GM19463 (cell line): Measurements from ENCODE around the gene KLHDC4.
"Not testable (repeated sequence)": the region's sequence is repeated elsewhere in the genome, so short reads cannot be mapped to it uniquely, and the experiment has no call there.

ENCODE experiments used
- ATAC-seq: cut with Tn5 transposase; IDR thresholded peaks from one replicate; pipeline ENCODE4 v1.9.1; 2021; ENCODE audit warnings: mild to moderate bottlenecking, moderate library complexity; ENCODE audit not compliant: unreplicated experiment

The KLHDC4 gene

DNA sequence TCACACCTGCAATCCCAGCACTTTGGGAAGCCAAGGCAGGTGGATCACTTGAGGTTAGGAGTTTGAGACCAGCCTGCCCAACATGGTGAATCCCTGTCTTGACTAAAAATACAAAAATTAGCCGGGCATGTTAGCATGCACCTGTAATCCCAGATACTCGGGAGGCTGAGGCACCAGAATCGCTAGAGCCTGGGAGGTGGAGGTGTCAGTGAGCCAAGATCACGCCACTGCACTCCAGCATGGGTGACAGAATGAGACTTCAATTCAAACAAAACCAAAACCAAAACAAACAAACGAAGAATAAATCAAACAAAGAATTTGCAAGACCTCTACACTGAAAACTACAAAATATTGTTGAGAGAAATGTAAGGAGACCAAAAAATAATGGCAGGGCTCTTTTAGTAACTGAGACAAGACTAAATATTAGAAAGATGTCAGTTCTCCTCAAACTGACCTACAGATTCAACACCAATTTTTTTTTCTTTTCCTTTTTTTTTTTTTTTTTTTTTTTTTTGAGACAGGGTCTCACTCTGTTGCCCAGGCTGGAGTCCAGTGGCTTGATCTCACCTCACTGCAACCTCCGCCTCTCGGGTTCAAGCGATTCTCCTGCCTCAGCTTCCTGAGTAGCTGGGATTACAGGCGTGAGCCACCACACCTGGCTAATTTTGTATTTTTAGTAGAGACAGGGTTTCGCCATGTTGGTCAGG lies 23.1 kb upstream of the KLHDC4 start:
- not testable (repeated sequence) for ATAC-seq

DNA sequence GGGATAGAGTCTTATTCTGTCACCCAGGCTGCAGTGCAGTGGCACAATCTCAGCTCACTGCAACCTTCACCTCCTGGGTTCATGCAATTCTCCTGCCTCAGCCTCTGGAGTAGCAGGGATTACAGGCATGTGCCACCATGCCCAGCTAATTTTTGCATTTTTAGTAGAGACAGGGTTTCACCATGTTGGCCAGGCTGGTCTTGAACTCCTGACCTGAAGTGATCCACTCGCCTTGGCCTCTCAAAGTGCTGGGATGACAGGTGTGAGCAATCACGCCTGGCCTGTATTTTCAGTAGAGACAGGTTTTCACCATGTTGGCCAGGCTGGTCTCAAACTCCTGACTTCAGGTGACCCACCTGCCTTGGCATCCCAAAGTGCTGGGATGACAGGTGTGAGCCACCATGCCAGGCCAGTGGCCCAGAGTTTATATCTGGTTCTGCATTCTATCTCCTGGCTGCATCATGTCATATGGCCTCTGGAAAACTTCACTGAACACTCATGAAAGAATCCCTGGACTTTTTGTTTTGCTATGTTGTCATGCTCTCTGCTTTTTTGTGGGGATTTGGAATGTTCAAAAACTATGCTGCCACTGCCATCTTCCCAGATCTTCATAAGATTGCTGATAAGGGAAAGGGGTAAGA lies 21.8 kb upstream of the KLHDC4 start:
- ATAC-seq, result not testable (repeated sequence)

DNA sequence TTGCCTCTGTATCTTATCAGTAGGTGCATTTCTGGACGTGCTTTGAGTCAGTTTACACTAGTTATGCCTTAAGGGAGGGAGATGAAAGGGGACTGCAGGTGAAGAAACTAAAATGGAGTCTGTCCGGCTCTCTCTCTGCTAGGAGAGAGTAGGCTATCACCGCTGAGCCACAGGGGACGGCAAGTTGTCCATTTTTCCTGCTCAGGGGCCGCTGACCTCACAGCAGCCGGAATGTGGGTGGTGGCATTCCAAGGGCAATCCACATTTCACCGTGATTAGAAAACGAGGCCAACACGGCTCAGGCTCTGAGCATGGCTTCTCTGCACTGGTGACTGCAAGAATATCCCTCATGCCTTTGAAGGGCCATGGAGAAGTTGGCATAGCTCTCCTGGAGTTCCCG lies 19.0 kb upstream of the KLHDC4 start:
- ATAC-seq, result no peak

DNA sequence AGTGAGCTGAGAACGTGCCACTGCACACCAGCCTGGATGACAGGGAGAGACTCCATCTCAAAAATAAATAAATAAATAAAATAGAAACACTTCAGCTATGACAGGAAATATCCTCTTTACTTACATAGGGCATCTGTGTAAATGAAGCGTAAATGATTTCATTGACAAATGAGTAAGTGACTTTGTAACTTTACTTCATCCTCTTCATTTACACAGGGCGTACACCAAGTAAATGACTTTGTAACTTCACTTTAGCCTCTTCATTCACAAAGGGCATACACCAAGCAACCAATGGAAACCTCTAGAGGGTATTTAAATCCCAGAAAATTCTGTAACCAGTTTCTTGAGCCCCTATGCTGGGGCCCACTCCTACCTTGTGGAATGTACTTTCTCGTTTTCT lies 16.2 kb upstream of the KLHDC4 start:
- ATAC-seq, result no peak

DNA sequence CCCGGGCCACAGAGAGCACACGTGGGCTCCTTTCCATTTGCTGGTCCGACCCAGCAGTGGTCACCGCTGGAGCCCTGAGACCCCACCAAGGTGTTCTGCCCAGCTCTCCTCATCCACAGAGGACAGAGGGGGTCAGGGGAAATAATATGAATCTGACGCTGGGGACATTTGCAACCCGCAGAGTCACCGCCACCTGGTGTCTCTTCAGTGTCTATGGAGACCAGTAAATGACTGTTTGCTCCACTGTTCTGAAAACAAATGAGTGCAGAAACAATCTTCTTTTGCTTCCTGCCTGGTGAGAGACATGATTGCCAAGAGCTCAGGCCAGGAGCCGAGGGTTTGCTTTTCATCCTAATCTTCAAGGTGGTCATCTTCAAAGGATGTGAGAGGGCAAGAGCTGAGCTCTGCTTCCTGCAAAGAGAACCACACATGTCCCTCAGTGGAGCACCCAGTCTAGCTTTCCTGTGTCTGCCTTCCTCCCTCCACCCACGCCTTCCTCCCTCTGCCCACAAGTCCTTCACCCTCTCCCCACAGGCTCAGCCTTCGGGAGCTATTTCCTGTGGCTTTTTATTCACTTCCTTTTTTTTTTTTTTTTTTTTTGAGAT lies 14.7 kb upstream of the KLHDC4 start:
- ATAC-seq, result no peak

DNA sequence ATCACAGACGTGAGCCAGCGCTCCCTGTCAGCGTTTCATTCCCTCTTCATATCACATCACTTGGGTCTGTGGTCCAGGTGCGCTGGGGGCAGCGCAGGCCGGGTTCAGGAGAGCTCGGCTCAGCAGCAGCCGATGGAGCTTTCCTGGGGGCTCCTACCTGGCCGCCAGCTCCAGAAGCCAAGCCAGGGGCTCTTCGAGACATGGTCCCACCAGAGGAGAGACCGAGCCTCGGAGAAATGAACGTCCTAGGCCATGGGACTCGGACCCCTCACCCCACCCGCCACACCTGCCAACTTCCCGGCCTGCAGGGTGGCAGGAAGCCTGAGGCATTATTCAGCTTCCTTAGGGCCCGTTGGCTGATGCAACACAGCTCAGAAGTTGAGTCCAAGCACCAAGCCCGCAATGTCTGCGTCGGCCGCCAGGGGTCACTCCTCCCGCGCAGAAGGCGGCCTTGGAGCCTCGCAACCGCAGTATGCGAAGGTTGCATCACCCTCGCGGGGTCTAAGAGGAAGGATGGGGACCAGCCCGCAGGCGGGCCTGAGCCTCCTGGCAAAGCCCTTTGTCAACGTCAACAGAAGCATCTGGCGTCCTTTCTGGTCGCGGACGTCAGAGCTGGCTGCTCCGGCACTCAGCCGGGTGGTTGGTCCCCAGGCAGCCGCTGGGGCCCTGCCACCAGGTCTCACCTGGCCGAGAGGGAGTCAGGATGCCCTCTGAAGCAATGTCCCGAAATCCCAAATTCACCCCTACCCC lies 13.2 kb upstream of the KLHDC4 start:
- peak; percentile 35 for ATAC-seq

DNA sequence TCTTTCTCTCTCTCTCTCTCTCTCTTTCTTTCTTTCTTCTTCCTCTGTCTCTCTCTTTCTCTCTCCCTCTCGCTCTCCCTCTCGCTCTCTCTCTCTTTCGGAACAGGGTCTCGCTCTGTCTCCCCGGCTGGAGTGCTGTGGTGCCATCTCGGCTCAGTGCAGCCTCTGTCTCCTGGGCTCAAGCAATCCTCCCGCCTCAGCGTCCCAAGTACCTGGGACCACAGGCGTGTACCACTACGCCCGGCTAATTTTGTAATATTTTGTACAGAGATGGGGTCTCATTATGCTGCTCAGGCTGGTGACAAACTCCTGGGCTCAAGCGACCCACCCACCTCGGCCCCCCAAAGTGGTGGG lies 12.7 kb upstream of the KLHDC4 start:
- ATAC-seq, result no peak

DNA sequence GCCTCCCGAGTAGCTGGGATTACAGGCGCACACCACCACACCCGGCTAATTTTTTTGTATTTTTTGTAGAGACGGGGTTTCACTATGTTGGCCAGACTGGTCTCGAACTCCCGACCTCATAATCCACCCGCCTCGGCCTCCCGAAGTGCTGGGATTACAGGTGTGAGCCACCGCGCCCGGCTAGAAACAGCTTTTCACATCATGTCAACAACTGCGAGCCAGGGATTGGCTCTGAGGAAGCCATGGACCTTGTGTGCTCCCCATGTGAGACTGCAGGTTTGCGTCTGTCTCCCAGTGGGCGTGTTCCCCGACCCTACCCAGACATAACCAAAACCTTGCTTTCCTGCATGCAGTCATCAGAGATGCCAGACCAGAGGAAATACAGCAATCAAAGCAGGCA lies 8.1 kb upstream of the KLHDC4 start:
- ATAC-seq, result not testable (repeated sequence)

DNA sequence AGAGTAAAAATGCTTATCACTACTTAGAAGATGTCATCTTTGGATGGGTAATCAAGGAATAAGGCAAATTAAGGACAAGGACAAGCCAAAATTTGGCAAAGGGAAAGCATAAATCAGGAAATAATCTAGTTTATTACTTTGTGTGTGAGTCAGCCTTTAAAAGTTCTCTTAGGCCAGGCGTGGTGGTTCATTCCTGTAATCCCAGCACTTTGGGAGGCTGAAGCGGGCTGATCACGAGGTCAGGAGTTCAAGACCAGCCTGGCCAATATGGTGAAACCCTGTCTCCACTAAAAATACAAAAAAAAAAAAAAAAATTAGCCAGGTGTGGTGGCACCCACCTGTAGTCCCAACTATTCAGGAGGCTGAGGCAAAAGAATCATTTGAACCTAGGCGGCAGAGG lies 1.7 kb upstream of the KLHDC4 start:
- ATAC-seq, result not testable (repeated sequence)

DNA sequence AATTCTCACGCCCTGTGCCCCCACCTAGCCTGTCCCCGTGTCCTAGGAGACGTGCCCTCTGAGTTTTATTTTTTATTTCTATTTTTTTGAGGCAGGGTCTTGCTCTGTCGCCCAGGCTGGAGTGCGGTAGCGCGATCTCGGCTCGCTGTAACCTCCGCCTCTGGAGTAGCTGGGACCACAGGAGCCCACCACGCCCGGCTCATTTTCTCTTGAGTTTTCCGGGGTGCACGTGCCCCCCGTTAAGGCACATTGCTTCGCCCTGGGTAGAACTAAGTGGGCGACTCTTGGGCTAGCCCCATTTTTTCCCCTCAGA lies 655 bp upstream of the KLHDC4 start:
- no peak for ATAC-seq

DNA sequence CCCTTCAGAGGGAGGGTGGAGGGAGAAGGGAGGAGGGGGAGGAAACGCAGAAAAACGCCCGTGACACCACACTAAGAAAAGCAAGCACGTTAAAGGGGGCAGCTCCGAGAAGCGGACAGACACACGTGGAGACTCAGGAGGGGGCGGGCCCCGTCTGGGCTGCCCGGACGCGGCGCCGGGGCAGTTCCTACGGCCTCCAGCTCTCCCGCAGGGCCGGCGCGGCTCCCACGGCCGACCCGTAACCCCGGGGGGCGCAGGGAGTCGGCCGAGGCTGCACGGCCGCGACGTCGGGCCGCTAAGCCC lies 362 bp downstream of the KLHDC4 start:
- ATAC-seq, result peak; percentile 38

DNA sequence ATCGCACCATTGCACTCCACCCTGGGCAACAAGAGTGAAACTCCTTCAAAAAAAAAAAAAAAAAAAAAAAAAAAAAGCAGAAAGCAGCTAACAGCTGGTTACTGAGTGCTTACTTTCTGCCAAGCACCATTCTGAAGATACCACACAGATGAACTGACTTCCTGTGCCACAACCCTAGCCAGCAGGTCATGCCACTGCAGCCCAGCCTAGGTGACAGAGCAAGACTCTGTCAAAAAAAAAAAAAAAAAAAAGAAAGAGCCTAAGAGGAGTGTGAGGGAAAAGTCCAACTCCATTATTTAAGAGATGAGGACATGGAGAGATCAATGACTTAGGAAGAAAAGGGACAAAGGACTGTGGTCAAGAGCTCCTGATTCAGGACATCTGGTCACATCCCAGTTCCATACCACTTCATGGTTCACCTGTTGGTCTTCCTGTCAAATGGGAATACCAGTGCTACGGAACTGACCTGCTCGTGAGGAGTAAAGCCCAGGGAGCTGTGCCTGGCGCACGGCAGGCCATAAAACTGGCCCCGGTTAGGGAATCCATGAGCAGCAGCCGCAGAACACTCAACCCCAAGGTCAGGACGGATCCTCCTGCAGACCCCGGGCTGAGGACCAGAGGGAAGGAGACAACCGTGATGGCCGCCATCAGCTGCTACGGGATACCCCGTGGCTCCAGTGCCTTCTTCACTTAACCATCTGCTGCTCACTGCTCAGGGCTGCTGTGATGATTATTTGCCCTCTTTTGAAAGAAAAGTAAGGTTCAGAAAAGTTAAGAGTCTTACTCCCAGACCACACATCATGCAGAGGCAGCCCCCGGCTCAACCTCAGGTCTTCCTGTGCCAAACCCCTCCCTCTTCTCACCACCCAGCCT lies 950 bp downstream of the KLHDC4 start:
- no peak for ATAC-seq

DNA sequence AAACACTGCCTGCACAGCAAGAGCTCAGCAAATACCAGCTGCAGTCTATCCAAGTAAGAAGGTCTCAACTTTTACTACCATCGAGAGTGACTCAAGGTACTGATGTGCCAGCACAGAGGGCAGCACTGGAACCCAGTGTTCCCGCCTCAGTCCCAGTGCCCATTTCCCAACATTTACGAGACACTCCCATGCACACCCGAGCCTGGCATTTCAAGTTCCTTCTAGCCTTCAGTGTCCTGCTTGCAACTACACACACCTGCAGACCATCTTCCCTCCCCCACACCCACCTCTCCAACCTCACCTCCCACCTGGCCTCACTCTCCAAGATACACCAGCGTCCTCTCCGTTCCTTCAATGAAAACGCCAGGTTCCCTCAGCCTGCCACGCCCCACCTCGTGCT lies 3.2 kb downstream of the KLHDC4 start:
- no peak for ATAC-seq

DNA sequence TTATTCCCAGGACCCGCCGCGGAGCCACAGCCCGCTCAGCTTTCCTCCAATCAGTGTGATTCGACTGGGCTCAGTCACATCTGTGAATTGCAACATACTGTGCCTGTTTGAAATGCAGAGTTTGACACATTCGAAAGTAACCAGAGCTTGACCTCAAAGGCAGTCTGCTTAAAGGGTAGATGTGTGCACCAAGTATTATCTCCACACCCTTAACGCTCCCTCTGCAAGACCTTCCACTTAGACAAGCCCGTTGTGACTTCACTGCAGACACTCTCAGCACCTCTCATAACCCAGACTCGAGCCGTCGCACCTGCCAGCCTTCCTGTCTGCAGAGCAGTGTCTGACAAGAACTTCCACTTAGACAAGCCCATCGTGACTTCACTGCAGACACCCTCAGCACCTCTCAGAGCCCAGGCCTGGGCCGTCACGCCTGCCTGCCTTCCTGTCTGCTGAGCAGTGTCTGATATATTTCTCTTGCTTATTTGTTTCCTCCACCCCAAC lies 3.7 kb downstream of the KLHDC4 start:
- no peak for ATAC-seq

DNA sequence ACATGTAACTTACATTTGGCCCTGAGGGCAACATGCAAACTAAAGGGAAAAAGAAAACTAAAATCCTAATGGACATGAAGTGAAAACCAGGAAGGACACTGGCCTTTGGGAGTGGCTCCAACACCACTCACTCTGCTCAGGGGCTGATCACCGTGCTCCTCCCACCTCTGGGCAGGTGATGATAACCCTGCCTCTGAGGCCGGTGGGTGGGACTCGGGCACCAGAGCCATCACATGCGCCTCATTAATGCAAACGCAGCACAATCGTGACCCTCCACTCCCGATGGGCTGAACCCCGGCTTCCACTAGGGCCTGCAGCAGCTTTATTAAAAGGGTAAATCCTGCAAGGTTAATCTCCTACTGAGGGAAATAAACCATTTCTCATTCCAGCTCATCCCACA lies 4.7 kb downstream of the KLHDC4 start:
- no peak for ATAC-seq

DNA sequence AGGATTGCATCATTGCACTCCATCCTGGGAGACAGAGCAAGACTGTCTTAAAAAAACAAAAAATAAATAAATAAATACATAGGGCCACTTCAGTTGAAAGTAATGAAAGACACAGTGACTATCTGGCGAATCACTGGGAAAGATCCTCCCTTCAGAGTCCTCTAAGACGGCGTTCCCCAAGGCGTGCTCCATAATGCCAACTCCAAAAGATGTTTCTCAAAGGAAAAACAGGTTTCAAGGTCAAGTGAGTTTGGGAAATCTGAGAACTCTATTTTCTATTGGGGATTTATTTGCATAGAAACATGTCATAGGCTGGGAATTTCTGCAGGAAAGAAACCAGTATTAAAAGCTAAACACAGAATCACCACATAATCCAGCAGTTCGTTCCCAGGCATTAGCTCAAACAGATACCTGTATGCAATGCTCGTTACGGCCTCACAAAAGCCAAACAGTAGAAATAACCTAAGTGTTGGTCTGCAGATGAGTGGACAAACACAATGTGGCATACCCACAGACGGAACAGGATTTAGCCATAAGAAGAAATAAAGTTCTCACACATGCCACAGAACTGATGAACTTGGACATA lies 7.9 kb downstream of the KLHDC4 start:
- ATAC-seq, result no peak

DNA sequence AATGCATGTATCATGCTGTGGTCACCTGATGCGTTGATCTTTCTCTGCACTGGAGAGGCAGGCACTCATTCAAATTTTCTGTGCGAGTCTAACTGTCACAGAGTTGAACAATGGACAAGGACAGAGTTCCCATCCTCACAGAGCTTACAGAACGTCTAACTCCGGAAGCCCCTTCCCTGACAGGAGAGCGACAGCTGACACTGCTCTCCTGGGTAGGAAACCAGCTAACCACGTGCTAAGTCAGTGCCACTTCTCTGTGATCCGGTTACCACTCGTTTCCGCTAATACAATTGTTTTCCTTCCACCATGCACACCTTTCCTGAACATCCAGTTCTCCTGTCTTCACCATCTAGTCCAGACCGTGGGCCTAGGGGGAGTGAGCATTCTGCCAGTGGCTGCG lies 11.3 kb downstream of the KLHDC4 start:
- ATAC-seq, result no peak

DNA sequence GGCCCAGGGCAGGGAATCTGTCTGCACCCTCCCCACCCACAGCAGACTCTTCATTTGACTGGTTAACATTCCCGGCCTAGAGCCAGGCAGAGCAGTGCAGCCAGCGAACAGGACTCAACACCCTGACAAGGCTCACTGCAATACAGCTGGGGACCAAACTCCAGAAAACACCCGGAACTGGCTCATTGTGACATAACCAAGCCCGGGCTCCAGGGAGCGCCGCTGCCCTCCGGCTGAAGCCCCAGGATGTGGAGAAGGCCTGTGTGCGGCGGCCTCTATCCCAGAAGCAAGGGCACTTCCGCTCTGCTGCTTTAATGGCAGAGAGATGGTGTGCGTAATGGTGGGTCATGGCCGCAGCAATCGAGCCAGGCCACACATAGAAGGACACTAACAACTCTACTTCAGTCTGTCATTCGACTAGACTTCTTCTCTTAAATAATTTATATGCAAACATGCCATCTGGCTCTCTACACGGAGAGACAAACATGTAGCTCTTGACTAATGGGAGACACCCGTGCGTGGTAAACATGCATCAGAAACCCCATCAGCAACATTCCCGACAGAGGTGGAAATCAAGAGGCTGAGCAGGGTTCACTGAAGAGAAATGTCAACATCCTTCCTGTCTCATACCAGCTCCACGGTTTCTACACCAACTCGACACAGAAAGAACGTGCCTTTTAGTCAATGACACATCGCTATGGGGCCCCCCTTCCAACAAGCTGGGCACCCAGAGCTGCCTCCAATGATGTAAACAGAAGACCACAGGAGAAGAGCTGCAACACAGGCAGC lies 18.0 kb downstream of the KLHDC4 start:
- ATAC-seq, result no peak

DNA sequence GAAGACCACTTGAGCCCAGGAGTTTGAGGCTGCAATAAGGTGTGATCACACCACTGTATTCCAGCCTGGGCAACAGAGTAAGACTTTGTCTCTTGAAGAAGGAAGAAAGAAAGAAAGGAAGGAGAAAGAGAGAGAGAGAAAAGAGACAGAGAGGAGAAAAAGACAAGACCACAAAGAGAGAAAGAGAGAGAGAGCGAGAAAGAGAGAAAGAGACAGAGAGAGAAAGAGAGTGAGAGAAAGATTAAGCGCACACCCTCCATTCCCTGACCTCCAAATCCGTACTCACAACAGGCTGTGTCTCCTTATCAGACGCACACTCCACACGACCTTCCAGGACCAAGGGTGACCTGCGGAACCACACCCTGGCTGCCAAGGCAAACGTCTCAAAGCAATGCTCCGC lies 19.6 kb downstream of the KLHDC4 start:
- ATAC-seq, result no peak
